ENCODE measurements around the gene AARS2. TPM values are rescaled to one million over a fixed set of nuclear protein-coding genes. Genes with fewer than 3 reads are reported as not detected.

The AARS2 gene
- total and polyA plus RNA-seq, 9 of the 15 experiments (the other 6 are each of a cell fraction or from before 2014, with no cell fraction given) = 0.97 to 34.0 (median 18.3) TPM

GRCh38 chr6:44312901-44313788 is at the start of gene AARS2 (continued):
- TF ChIP-seq CHD1 (IDR thresholded peaks at IDR 0.05; ENCODE audit: low read length) (peak; percentile 97), ZNF354B (CRISPR knock-in tag; IDR thresholded peaks at IDR 0.05) (no peak), ZBTB1 (CRISPR knock-in tag; IDR thresholded peaks at IDR 0.05; ENCODE audit: borderline replicate concordance, low read depth) (no peak), ARID2 (IDR thresholded peaks at IDR 0.05) (peak; percentile 63), NR2F6 (CRISPR knock-in tag; IDR thresholded peaks at IDR 0.05) (no peak), FOS (IDR thresholded peaks at IDR 0.05; ENCODE audit: extremely low read depth, insufficient read length) (no peak), POLR2G (IDR thresholded peaks at IDR 0.05; ENCODE audit: low read depth, low read length) (peak; percentile 100), SRSF3 (IDR thresholded peaks at IDR 0.05; ENCODE audit: insufficient read depth, low read length) (no peak), XRCC3 (IDR thresholded peaks at IDR 0.05) (no peak), ZNF232 (CRISPR knock-in tag; IDR thresholded peaks at IDR 0.05) (no peak), ZNF561 (CRISPR knock-in tag; conservative IDR thresholded peaks at IDR 0.05) (no peak), ZNF764 (CRISPR knock-in tag; IDR thresholded peaks at IDR 0.05; ENCODE audit: low read depth) (no peak), NELFE (IDR thresholded peaks at IDR 0.05; ENCODE audit: insufficient read depth, insufficient read length) (no peak), ZNF57 (CRISPR knock-in tag; IDR thresholded peaks at IDR 0.05) (no peak)
- TF ChIP-seq, protein P1, sequence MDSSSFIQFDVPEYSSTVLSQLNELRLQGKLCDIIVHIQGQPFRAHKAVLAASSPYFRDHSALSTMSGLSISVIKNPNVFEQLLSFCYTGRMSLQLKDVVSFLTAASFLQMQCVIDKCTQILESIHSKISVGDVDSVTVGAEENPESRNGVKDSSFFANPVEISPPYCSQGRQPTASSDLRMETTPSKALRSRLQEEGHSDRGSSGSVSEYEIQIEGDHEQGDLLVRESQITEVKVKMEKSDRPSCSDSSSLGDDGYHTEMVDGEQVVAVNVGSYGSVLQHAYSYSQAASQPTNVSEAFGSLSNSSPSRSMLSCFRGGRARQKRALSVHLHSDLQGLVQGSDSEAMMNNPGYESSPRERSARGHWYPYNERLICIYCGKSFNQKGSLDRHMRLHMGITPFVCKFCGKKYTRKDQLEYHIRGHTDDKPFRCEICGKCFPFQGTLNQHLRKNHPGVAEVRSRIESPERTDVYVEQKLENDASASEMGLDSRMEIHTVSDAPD (CRISPR knock-in tag; IDR thresholded peaks at IDR 0.05) = no peak
- TF ChIP-seq, protein P2, sequence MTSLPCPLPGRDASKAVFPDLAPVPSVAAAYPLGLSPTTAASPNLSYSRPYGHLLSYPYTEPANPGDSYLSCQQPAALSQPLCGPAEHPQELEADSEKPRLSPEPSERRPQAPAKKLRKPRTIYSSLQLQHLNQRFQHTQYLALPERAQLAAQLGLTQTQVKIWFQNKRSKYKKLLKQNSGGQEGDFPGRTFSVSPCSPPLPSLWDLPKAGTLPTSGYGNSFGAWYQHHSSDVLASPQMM (CRISPR knock-in tag; IDR thresholded peaks at IDR 0.05) = 0 out of 2 replicates have a peak, but pooled peaks have one; percentile 74
- TF ChIP-seq, protein P3, sequence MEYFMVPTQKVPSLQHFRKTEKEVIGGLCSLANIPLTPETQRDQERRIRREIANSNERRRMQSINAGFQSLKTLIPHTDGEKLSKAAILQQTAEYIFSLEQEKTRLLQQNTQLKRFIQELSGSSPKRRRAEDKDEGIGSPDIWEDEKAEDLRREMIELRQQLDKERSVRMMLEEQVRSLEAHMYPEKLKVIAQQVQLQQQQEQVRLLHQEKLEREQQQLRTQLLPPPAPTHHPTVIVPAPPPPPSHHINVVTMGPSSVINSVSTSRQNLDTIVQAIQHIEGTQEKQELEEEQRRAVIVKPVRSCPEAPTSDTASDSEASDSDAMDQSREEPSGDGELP (CRISPR knock-in tag; IDR thresholded peaks at IDR 0.05; ENCODE audit: borderline replicate concordance) = peak; percentile 95
- TF ChIP-seq, protein P4, sequence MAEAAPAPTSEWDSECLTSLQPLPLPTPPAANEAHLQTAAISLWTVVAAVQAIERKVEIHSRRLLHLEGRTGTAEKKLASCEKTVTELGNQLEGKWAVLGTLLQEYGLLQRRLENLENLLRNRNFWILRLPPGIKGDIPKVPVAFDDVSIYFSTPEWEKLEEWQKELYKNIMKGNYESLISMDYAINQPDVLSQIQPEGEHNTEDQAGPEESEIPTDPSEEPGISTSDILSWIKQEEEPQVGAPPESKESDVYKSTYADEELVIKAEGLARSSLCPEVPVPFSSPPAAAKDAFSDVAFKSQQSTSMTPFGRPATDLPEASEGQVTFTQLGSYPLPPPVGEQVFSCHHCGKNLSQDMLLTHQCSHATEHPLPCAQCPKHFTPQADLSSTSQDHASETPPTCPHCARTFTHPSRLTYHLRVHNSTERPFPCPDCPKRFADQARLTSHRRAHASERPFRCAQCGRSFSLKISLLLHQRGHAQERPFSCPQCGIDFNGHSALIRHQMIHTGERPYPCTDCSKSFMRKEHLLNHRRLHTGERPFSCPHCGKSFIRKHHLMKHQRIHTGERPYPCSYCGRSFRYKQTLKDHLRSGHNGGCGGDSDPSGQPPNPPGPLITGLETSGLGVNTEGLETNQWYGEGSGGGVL (CRISPR knock-in tag; IDR thresholded peaks at IDR 0.05) = no peak
- TF ChIP-seq, protein P5, sequence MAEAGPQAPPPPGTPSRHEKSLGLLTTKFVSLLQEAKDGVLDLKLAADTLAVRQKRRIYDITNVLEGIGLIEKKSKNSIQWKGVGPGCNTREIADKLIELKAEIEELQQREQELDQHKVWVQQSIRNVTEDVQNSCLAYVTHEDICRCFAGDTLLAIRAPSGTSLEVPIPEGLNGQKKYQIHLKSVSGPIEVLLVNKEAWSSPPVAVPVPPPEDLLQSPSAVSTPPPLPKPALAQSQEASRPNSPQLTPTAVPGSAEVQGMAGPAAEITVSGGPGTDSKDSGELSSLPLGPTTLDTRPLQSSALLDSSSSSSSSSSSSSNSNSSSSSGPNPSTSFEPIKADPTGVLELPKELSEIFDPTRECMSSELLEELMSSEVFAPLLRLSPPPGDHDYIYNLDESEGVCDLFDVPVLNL (CRISPR knock-in tag; IDR thresholded peaks at IDR 0.05; ENCODE audit: low read depth) = peak; percentile 89
